HepG2 (cell line): ENCODE measurements around the gene PDSS2.

Source experiments
- FOXP1 ChIP-seq, 2 experiments: fragments of 450-650 bp in 1 of 2; IDR thresholded peaks; 2 replicates each; pipeline ENCODE4 v1.6.1; 2017 to 2018; ENCODE audit warnings: antibody characterized with exemption in 1 of 2
- HDAC2 ChIP-seq: sonication (generic); formaldehyde crosslinking; IDR thresholded peaks from 2 replicates; pipeline ENCODE4 v1.4.0; 2020; ENCODE audit warnings: missing genetic modification reagents
- NFRKB ChIP-seq: fragments of 450-650 bp; IDR thresholded peaks from 2 replicates; pipeline ENCODE4 v1.6.1; 2017
- PAWR ChIP-seq: sonication (generic); formaldehyde crosslinking; IDR thresholded peaks from 2 replicates; pipeline ENCODE4 v1.4.0; 2020; ENCODE audit warnings: missing genetic modification reagents, mild to moderate bottlenecking, borderline replicate concordance
- ZNF124 ChIP-seq: sonication (generic); formaldehyde crosslinking; IDR thresholded peaks from 2 replicates; pipeline ENCODE4 v1.4.0; 2020; ENCODE audit warnings: missing genetic modification reagents
- ZNF263 ChIP-seq: sonication (generic); formaldehyde crosslinking; IDR thresholded peaks from 2 replicates; pipeline ENCODE4 v1.4.0; 2020; ENCODE audit warnings: missing genetic modification reagents

GRCh38 chr6:107348224-107348623 lies 111.1 kb downstream of the PDSS2 start:
- TF ChIP-seq ZNF263 (CRISPR knock-in tag) (no peak), ZNF124 (no peak), PAWR (no peak), HDAC2 (no peak), FOXP1 (IDR thresholded peaks at IDR 0.05) (no peak), FOXP1 (CRISPR knock-in tag; IDR thresholded peaks at IDR 0.05) (no peak), NFRKB (no peak)
